GM18499 (cell line): ENCODE measurements around the gene KDM6A.
A peak's percentile ranks its signal among the peaks of the same experiment; 100 is the strongest.
"Not testable (repeated sequence)": the region's sequence is repeated elsewhere in the genome, so short reads cannot be mapped to it uniquely, and the experiment has no call there.

ENCODE experiments used
- ATAC-seq: cut with Tn5 transposase; IDR thresholded peaks from one replicate; pipeline ENCODE4 v1.9.1; 2021; ENCODE audit warnings: moderate number of reproducible peaks; ENCODE audit not compliant: insufficient read depth, unreplicated experiment

KDM6A gene

GRCh38 chrX:44884944-44885343 is 12.0 kb downstream of the KDM6A start:
- no peak for ATAC-seq

GRCh38 chrX:44889824-44890223 is 16.8 kb downstream of the KDM6A start:
- ATAC-seq, result no peak

GRCh38 chrX:44890247-44890646 is 17.3 kb downstream of the KDM6A start:
- ATAC-seq, result no peak

- not testable (repeated sequence) for ATAC-seq
Observed at GRCh38 chrX:44890687-44891086, 17.7 kb downstream of the KDM6A start.

- ATAC-seq, result no peak
Observed at GRCh38 chrX:44891642-44892041, 18.7 kb downstream of the KDM6A start.

GRCh38 chrX:44896876-44897186 is 23.8 kb downstream of the KDM6A start:
- no peak for ATAC-seq

- ATAC-seq, result no peak
Observed at GRCh38 chrX:44897539-44897938, 24.6 kb downstream of the KDM6A start.

- ATAC-seq, result no peak
Observed at GRCh38 chrX:44898411-44899221, 25.6 kb downstream of the KDM6A start.

- ATAC-seq, result no peak
Observed at GRCh38 chrX:44899946-44900345, 27.0 kb downstream of the KDM6A start.

GRCh38 chrX:44903107-44903506 is 30.1 kb downstream of the KDM6A start:
- no peak for ATAC-seq

- ATAC-seq, result no peak
Observed at GRCh38 chrX:44903830-44904530, 31.0 kb downstream of the KDM6A start.

GRCh38 chrX:44904542-44905115 is 31.6 kb downstream of the KDM6A start:
- no peak for ATAC-seq

GRCh38 chrX:44906041-44906440 is 33.1 kb downstream of the KDM6A start:
- ATAC-seq, result peak; percentile 40

- ATAC-seq, result no peak
Observed at GRCh38 chrX:44906542-44906941, 33.6 kb downstream of the KDM6A start.

- no peak for ATAC-seq
Observed at GRCh38 chrX:44908153-44908552, 35.2 kb downstream of the KDM6A start.

- no peak for ATAC-seq
Observed at GRCh38 chrX:44908827-44909226, 35.8 kb downstream of the KDM6A start.

GRCh38 chrX:44910508-44910907 is 37.5 kb downstream of the KDM6A start:
- ATAC-seq, result not testable (repeated sequence)

GRCh38 chrX:44911074-44911600 is 38.1 kb downstream of the KDM6A start:
- not testable (repeated sequence) for ATAC-seq

GRCh38 chrX:44913656-44914531 is 40.9 kb downstream of the KDM6A start:
- no peak for ATAC-seq

- ATAC-seq, result peak; percentile 69
Observed at GRCh38 chrX:44914532-44915198, 41.7 kb downstream of the KDM6A start.
